ENCODE results near the gene C3orf33. TPM values are rescaled to one million over a fixed set of nuclear protein-coding genes. Genes with fewer than 3 reads are reported as not detected.

The C3orf33 gene
- total RNA-seq, 1 experiment from 2014 or later = 2.9 TPM

GRCh38 chr3:155746703-155747102, 59.4 kb downstream of the C3orf33 start:
- Mint-ChIP-seq H3K36me3 (ENCODE audit: insufficient read depth in 1 of 3, low read depth in 3 of 3) (0 out of 7 replicates have a peak, but pooled peaks cover 0 to 1% (median 0%) of the 10 kb centered on the region in 3 experiments), H3K4me3 (peak overlapping the region; percentile 51 to 72), H3K27me3 (ENCODE audit: low read depth) (no peaks in the 10 kb centered on the region), H3K27ac (peak overlapping the region in 2 of 3 experiments; percentile 94 to 99; a peak in 4 of 7 replicates), H3K4me1 (peaks cover 59 to 62% of the 10 kb centered on the region in 2 experiments), H3K9me3 (no peaks in the 10 kb centered on the region; a peak in 1 of 5 replicates)
- Histone ChIP-seq H4K20me1 (ENCODE audit: control insufficient read depth, insufficient read depth, insufficient read length) (no peaks in the 10 kb centered on the region), H3K56ac (ENCODE audit: insufficient read length, low read depth, low read length) (no peak overlapping the region), H3K79me2 (ENCODE audit: insufficient read depth, low read length) (no peaks in the 10 kb centered on the region), H3K23me2 (ENCODE audit: insufficient read length, low read depth, low read length, poor library complexity, severe bottlenecking) (peaks cover 13% of the 10 kb centered on the region), H3T11ph (ENCODE audit: low read length) (no peak overlapping the region), H3K9me3 (ENCODE audit: control insufficient read depth, low read depth, low read length) (no peaks in the 10 kb centered on the region), H3K79me1 (ENCODE audit: insufficient read depth, low read depth, low read length, poor library complexity, severe bottlenecking) (no peaks in the 10 kb centered on the region), H3K14ac (ENCODE audit: insufficient read depth, low read length) (no peak overlapping the region), H3K4me1 (ENCODE audit: insufficient read depth, low read length) (peaks cover 7% of the 10 kb centered on the region), H2BK12ac (ENCODE audit: insufficient read length, low read depth, low read length) (no peak overlapping the region), H3K18ac (ENCODE audit: insufficient read length, low read depth, low read length) (no peak overlapping the region), H2BK5ac (ENCODE audit: insufficient read length, low read length) (no peak overlapping the region), H3K4ac (ENCODE audit: low read depth, low read length) (no peak overlapping the region), H3K27ac (ENCODE audit: insufficient read length, low read depth, low read length) (no peak overlapping the region), H2BK120ac (ENCODE audit: low read depth, low read length, poor library complexity, severe bottlenecking) (no peak overlapping the region), H3K27me3 (ENCODE audit: insufficient read depth, low read length) (no peaks in the 10 kb centered on the region), H2BK20ac (ENCODE audit: low read depth, low read length, poor library complexity, severe bottlenecking) (no peak overlapping the region), H4K8ac (replicated peaks; ENCODE audit: insufficient read length, low read depth, low read length) (no peak overlapping the region), H2AK5ac (ENCODE audit: insufficient read length, low read length) (no peak overlapping the region), H3K9ac (ENCODE audit: extremely low read depth, insufficient read length, low read length) (no peak overlapping the region), H4K91ac (ENCODE audit: insufficient read length, low read depth, low read length) (no peak overlapping the region), H2BK15ac (ENCODE audit: low read depth, low read length) (no peak overlapping the region), H3K4me2 (ENCODE audit: insufficient read depth, insufficient read length, low read length) (no peak overlapping the region), H4K5ac (ENCODE audit: insufficient read length, low read depth, low read length) (no peak overlapping the region), H2AFZ (ENCODE audit: low read length) (no peak overlapping the region), H3K23ac (ENCODE audit: insufficient read length, low read depth, low read length) (no peak overlapping the region)
- no peak for DNase-seq
- TF ChIP-seq, protein P1, sequence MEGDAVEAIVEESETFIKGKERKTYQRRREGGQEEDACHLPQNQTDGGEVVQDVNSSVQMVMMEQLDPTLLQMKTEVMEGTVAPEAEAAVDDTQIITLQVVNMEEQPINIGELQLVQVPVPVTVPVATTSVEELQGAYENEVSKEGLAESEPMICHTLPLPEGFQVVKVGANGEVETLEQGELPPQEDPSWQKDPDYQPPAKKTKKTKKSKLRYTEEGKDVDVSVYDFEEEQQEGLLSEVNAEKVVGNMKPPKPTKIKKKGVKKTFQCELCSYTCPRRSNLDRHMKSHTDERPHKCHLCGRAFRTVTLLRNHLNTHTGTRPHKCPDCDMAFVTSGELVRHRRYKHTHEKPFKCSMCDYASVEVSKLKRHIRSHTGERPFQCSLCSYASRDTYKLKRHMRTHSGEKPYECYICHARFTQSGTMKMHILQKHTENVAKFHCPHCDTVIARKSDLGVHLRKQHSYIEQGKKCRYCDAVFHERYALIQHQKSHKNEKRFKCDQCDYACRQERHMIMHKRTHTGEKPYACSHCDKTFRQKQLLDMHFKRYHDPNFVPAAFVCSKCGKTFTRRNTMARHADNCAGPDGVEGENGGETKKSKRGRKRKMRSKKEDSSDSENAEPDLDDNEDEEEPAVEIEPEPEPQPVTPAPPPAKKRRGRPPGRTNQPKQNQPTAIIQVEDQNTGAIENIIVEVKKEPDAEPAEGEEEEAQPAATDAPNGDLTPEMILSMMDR (conservative IDR thresholded peaks at IDR 0.05) = no peak
- no CpG with 5 or more reads among the region's 1 CpG for WGBS (ENCODE audit: extremely low coverage, insufficient read length, low lambda C conversion rate)
